Adipocyte (in vitro differentiated cells): Measurements from ENCODE around the gene MRPL14.
A peak's percentile ranks its signal among the peaks of the same experiment; 100 is the strongest.
"Not testable (repeated sequence)": the region's sequence is repeated elsewhere in the genome, so short reads cannot be mapped to it uniquely, and the experiment has no call there.

Source experiments
- DNase-seq: peaks from one replicate; pipeline ENCODE4 v3.0.0-alpha.2; 2015; ENCODE audit warnings: low read depth
- H3K27me3 ChIP-seq: replicated peaks from 2 replicates; pipeline ENCODE4 v1.7.0; 2013; ENCODE audit warnings: mild to moderate bottlenecking, low read length, moderate library complexity; ENCODE audit not compliant: control insufficient read depth, insufficient read depth
- H3K36me3 ChIP-seq: 2 replicates; pipeline ENCODE4 v1.7.0; 2013; ENCODE audit warnings: low read length, mild to moderate bottlenecking, moderate library complexity; ENCODE audit not compliant: control insufficient read depth, insufficient read depth, severe bottlenecking
- H3K4me1 ChIP-seq: 2 replicates; pipeline ENCODE4 v1.7.0; 2013; ENCODE audit warnings: mild to moderate bottlenecking, low read length, moderate library complexity; ENCODE audit not compliant: control insufficient read depth, insufficient read depth
- H3K4me3 ChIP-seq: 2 replicates; pipeline ENCODE4 v1.7.0; 2013; ENCODE audit warnings: mild to moderate bottlenecking, low read length, moderate library complexity
- H3K9ac ChIP-seq: 2 replicates; pipeline ENCODE4 v1.7.0; 2013; ENCODE audit warnings: mild to moderate bottlenecking, low read length, moderate library complexity
- H3K9me3 ChIP-seq: 2 replicates; pipeline ENCODE4 v1.7.0; 2013; ENCODE audit warnings: mild to moderate bottlenecking, low read length, moderate library complexity; ENCODE audit not compliant: control insufficient read depth

MRPL14 gene

GRCh38 chr6:44105993-44106740 is 21.1 kb downstream of the MRPL14 start:
- Histone ChIP-seq H3K27me3 (no peaks in the 10 kb centered on the region), H3K4me3 (no peak overlapping the region), H3K9me3 (no peaks in the 10 kb centered on the region), H3K36me3 (peaks cover 37% of the 10 kb centered on the region), H3K4me1 (peaks cover 17% of the 10 kb centered on the region), H3K9ac (no peak overlapping the region)
- DNase-seq = no peak

- no peaks in the 10 kb centered on the region for H3K27me3 ChIP-seq
- no peak for DNase-seq
- no peaks in the 10 kb centered on the region for H3K9me3 ChIP-seq
- peaks cover 27% of the 10 kb centered on the region for H3K36me3 ChIP-seq
- no peak overlapping the region for H3K9ac ChIP-seq
- H3K4me3 ChIP-seq = no peak overlapping the region
- H3K4me1 ChIP-seq = peaks cover 17% of the 10 kb centered on the region
Observed at GRCh38 chr6:44105146-44105545, 22.1 kb downstream of the MRPL14 start.

DNA sequence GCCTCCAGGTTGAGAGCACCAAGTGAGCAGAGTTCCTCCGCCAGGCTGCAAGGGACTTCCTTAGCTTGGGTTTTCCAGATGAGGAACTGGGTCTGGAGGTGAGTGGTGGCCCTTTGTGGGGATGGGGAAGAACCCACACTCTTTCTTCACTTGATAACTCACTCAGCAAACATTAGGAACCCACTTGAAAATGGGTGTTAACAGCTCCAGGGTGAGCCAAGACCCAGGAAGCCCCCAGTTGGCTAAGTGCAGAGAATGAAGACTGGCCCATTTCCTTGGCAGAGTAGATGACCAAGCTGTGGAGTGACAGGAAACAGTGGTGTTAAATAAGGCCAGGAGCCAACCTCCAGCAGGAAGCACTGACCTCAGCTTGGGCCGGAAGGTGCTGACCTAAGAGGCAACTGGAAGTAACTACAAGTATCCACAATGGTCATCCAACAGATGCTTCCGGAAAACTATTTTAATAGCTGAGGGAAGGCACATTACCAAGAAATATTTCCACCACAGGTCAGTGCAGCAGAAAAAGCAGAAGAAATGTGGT is 22.7 kb downstream of the MRPL14 start:
- Histone ChIP-seq H3K9ac (no peak overlapping the region), H3K9me3 (no peaks in the 10 kb centered on the region), H3K36me3 (peaks cover 22% of the 10 kb centered on the region), H3K27me3 (no peaks in the 10 kb centered on the region), H3K4me3 (no peak overlapping the region), H3K4me1 (peaks cover 17% of the 10 kb centered on the region)
- no peak for DNase-seq

- Histone ChIP-seq H3K4me3 (no peak overlapping the region), H3K36me3 (peaks cover 15% of the 10 kb centered on the region), H3K4me1 (peaks cover 11% of the 10 kb centered on the region), H3K27me3 (no peaks in the 10 kb centered on the region), H3K9ac (no peak overlapping the region), H3K9me3 (no peaks in the 10 kb centered on the region)
- DNase-seq = no peak
Observed at GRCh38 chr6:44102527-44102926, 24.7 kb downstream of the MRPL14 start.

- Histone ChIP-seq H3K9ac (no peak overlapping the region), H3K36me3 (peaks cover 15% of the 10 kb centered on the region), H3K9me3 (no peaks in the 10 kb centered on the region), H3K4me1 (peaks cover 11% of the 10 kb centered on the region), H3K27me3 (no peaks in the 10 kb centered on the region), H3K4me3 (no peak overlapping the region)
- DNase-seq = no peak
Observed at GRCh38 chr6:44101832-44102231, 25.4 kb downstream of the MRPL14 start.

- H3K36me3 ChIP-seq = peaks cover 15% of the 10 kb centered on the region
- H3K4me1 ChIP-seq = no peaks in the 10 kb centered on the region
- DNase-seq = peak; percentile 52
- no peak overlapping the region for H3K4me3 ChIP-seq
- no peaks in the 10 kb centered on the region for H3K9me3 ChIP-seq
- H3K27me3 ChIP-seq = no peaks in the 10 kb centered on the region
- H3K9ac ChIP-seq = no peak overlapping the region
Observed at GRCh38 chr6:44100088-44100550, 27.1 kb downstream of the MRPL14 start.

DNA sequence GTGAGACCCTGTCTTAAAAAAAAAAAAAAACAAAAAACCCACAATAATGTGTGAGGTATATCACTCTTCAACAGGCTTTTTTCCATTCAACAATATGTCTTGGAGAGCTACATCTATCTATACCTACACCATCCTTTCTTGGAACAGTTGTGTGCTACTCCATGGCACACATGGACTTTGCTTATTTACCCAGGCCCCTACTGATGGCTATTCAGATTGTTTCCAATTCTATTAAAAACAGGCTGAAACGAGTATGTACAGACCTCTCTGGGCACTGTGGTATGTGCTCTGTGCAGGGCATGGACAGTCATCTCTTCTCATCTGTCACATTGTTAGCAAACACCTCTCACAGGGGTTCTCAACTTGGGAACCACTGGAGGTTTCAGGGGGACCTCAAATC is 28.1 kb downstream of the MRPL14 start:
- H3K9me3 ChIP-seq = no peaks in the 10 kb centered on the region
- no peak overlapping the region for H3K9ac ChIP-seq
- no peaks in the 10 kb centered on the region for H3K27me3 ChIP-seq
- DNase-seq = no peak
- peaks cover 8% of the 10 kb centered on the region for H3K36me3 ChIP-seq
- no peaks in the 10 kb centered on the region for H3K4me1 ChIP-seq
- H3K4me3 ChIP-seq = no peak overlapping the region

GRCh38 chr6:44097782-44098317 is 29.4 kb downstream of the MRPL14 start:
- H3K4me3 ChIP-seq = no peak overlapping the region
- no peak overlapping the region for H3K9ac ChIP-seq
- H3K27me3 ChIP-seq = no peaks in the 10 kb centered on the region
- DNase-seq = no peak
- no peaks in the 10 kb centered on the region for H3K36me3 ChIP-seq
- H3K4me1 ChIP-seq = no peaks in the 10 kb centered on the region
- no peaks in the 10 kb centered on the region for H3K9me3 ChIP-seq

- no peaks in the 10 kb centered on the region for H3K27me3 ChIP-seq
- H3K4me3 ChIP-seq = no peak overlapping the region
- no peaks in the 10 kb centered on the region for H3K36me3 ChIP-seq
- DNase-seq = peak; percentile 90
- no peaks in the 10 kb centered on the region for H3K9me3 ChIP-seq
- H3K4me1 ChIP-seq = no peaks in the 10 kb centered on the region
- H3K9ac ChIP-seq = no peak overlapping the region
Observed at GRCh38 chr6:44096612-44097011, 30.6 kb downstream of the MRPL14 start.

DNA sequence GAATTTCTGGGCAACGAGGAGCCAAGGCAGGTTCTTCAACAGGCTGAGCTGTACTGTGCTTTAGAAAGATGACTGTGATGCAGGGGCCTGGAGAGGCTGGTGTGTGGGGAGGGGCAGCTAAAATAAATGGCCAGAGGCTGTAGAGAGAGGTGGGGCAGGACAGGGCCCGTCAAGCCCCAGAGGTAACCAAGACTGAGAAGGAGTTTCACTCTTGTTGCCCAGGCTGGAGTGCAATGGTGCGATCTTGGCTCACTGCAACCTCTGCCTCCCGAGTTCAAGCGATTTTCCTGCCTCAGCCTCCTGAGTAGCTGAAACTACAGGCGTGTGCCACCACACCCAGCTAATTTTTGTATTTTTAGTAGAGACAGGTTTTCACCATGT is 32.0 kb downstream of the MRPL14 start:
- not testable (repeated sequence) for H3K9me3 ChIP-seq, H3K4me1 ChIP-seq, H3K36me3 ChIP-seq, H3K4me3 ChIP-seq, H3K27me3 ChIP-seq, H3K9ac ChIP-seq, DNase-seq

GRCh38 chr6:44094403-44095242 is 32.6 kb downstream of the MRPL14 start:
- Histone ChIP-seq H3K4me1 (no peaks in the 10 kb centered on the region), H3K4me3 (no peak overlapping the region), H3K27me3 (no peaks in the 10 kb centered on the region), H3K9ac (no peak overlapping the region), H3K9me3 (no peaks in the 10 kb centered on the region), H3K36me3 (no peaks in the 10 kb centered on the region)
- DNase-seq = no peak
